D341Med (cell line): ENCODE data around the gene NUDCD3.
"Not testable (repeated sequence)": the region's sequence is repeated elsewhere in the genome, so short reads cannot be mapped to it uniquely, and the experiment has no call there.

Experiments
- DNase-seq: peaks from one replicate; pipeline ENCODE4 v3.0.0; 2012; ENCODE audit warnings: low spot score

Gene NUDCD3

DNA sequence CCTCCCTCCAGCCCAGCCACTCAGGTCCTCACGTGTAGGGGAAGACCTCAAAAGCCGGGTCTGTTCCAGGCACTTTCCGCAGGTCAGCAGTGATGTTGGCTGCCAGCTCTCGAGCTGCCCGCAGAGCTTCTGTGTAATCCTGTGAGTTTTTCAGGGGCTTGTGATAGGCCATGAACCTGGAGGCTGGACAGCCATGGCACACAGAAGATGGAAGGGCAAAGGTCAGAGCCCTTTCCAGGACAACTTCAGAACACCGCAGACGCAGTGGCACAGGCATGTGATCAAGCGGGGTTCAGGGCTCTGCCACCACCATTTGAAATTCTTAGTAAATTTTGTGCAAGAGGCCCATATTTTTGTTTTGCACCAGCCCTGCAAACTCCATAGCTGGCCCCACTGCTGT, 26.7 kb upstream of the NUDCD3 start:
- no peak for DNase-seq

DNA sequence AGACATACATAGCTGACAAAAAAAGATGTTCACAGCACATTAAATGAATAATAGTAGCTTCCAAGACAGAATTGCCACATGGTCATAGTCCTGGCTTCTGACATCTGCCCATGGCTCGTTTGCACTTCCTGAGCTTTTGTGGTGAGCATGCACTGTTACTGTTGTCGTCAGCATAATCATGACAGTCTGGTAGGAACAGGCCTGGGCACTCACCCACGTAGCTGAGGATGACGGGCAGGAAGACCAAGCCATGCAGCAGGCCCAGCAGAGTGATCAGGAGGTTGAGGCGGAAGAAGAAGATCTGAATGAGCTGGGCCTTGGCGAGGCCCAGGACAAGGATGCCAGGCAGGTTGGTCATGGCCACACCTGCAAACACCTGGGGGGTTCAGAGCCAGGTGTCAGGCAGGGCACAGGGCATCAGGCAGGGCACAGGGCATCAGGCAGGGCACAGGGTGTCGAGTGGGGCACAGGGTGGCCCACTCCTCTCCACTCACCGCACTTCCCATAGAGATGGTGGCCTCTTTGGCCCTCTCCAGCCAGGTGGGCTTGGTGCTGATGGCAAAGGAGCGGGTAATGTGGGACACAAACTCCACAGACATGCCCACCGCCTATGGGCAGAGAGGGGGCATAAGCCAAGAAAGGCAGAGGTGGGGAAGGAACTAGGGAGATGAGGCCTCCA, 25.3 kb upstream of the NUDCD3 start:
- DNase-seq = no peak

GRCh38 chr7:44512736-44513135, 22.3 kb upstream of the NUDCD3 start:
- DNase-seq = no peak

DNA sequence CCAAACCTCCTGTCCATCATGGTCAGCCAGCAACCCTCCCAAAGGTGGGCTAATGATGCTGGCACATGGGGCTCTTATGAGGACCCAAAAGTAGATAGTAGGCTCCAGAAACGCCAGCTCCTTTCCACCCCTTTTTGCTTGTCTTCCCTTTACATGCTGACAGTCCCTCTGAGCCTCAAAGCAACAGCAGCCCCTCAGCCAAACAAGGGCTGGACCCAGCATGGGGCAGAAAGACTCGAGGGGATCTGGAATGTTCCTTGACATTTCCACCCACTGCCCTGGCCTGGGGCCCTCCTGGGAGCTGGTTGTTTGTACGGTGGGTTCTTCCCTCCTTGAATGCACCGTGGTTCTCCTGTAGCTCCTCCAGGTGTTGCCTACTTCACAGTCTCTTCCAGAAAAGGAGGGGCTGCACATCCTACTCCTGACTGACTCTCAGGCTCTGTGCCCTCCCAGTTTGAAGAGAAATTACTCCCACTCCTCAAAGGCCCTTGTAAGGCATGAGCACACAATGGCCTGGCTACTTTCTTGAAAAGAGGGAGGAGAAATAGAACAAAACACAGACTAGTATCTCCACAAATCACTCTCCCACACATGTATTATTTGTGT, 21.5 kb upstream of the NUDCD3 start:
- no peak for DNase-seq

DNA sequence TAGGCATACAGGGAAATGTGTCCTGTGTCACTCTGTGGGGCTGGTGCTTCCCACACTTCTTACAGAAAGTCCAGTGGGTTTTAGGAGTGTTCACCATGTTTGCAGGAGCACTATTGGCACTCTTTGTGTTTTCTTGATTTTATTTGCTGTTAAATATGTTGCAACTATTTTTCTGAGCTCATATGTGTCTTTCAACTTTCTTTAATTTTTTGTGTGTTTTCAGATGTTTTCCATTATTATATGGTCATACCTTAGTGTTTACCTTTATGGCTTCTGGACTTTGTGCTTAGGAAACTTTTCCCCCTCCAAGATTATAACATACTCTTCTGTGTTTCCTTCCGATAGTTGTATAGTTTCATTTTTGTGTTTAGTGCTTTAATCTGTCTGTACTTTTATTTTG, 20.8 kb upstream of the NUDCD3 start:
- no peak for DNase-seq

- DNase-seq = no peak
These were observed 18.0 kb upstream of the NUDCD3 start for GRCh38 chr7:44508328-44509030.

- not testable (repeated sequence) for DNase-seq
These were observed 16.3 kb upstream of the NUDCD3 start for GRCh38 chr7:44506592-44507288.

DNA sequence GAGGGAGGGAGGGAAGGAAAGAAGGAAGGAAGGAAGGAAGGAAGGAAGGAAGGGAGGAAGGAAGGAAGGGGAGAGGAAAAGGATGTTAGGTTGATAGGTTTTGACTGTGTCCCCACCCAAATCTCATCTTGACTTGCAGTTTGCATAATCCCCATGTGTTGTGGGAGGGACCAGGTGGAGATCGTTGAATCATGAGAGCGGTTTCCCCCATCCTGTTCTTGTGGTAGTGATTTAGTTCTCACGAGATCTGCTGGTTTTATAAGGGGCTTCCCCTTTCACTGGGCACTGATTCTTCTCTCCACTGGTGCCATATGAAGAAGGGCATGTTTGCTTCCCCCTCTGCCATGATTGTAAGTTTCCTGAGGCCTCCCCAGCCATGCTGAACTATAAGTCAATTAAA, 15.1 kb upstream of the NUDCD3 start:
- no peak for DNase-seq

GRCh38 chr7:44498230-44498954, 7.9 kb upstream of the NUDCD3 start:
- DNase-seq = no peak

DNA sequence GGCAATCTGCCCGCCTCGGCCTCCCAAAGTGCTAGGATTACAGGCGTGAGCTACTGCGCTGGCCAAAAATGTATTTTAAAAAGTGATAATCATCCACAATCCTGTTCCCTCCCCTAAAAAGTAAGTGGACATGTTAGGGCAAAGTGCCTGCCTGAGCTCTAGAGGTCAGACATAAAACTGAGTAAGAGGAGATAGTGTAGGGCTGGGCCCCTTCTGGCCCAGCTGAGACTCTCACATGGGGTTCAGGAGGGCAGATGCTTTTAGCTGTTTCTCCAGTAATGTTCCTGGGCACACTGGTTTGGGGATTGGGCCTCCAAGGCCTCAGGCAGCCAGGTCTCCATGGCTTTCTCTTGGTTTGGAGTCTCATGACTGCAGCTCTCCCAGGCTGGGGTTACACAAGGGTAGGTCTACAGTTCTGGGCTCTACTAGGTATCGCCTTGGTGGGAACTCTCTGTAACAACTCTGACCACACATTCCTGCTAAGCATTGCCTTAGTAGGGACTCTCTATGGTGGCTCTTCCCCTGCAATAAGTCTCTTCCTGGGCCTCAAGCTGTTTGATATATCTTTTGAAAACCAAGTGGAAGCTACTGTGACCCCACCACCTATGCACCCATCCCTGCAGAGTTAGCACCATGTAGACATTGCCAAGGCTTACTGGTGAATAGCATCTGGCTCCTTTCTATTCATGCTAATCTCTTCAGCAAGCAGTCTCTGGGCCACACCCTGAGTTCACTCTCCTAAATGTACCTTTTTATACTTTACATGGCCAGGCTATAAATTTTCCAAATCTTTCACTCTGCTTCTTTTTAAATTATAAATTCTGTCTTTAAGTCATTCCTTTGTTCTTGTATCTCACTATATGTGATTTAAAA, 6.9 kb upstream of the NUDCD3 start:
- no peak for DNase-seq

GRCh38 chr7:44496385-44496784, 5.9 kb upstream of the NUDCD3 start:
- DNase-seq = no peak

DNA sequence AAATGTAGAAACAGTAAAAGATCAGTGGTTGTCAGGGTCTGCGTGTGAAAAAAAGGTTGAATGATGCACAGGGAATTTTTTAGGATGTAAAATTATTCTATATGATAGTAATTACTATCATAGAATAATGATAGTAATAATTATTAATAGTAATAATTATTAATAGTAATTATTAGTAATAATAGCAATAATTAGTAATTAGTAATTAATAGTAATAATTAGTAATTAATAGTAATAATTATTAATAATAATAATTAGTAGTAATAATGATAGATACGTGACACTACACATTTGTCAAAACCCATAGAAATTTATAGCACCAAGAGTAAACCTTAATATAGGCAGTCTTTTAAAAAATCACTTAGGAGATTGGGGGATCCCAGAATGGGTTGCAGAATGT, 4.5 kb upstream of the NUDCD3 start:
- no peak for DNase-seq

GRCh38 chr7:44491229-44491628, 771 bp upstream of the NUDCD3 start:
- DNase-seq = no peak

GRCh38 chr7:44489955-44490350, 505 bp downstream of the NUDCD3 start:
- no peak for DNase-seq

DNA sequence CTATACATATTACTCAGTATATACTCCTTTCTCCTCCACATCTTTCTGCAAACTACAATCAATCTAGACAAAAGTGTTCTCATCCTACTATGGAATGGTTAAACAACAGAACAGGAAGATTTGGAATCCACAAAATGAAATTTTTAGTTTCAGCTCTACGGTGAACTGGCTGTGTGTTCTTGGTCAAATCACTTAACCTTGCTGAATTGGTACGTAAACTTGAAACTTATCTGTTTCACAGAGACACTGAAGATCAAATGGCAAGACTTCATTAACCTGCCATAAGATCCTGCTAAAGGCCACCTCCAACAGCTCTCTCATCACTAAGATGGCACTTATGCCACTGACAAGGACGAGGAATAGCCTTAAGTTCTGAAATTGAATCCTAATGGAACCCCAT, 1.5 kb downstream of the NUDCD3 start:
- no peak for DNase-seq

DNA sequence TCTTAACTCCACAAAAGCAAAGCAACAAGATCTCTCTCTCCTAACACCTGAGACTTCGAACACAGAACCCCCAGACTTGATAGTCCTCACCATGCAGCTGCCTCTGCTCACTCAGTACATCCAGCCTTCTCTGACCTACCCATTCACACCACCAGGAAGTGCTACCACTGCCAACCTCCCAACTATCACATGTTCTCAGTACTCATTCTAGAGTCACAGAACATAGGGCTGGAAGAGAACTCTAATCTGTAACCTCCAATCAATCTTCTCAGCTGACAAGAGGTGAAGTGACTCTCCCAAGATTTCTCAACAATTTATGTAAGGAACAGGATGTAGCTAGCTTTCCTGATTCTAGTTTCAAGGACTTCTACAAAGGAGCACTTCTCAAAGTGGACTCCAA, 3.8 kb downstream of the NUDCD3 start:
- no peak for DNase-seq

GRCh38 chr7:44486001-44486400, 4.5 kb downstream of the NUDCD3 start:
- no peak for DNase-seq

GRCh38 chr7:44484482-44485313, 5.8 kb downstream of the NUDCD3 start:
- DNase-seq = no peak

- DNase-seq = no peak
These were observed 7.7 kb downstream of the NUDCD3 start for GRCh38 chr7:44482502-44483485.
